Mesenteric fat pad (tissue), 1 donor: ENCODE results near the gene TRO. TPM values are rescaled to one million over a fixed set of nuclear protein-coding genes. Genes with fewer than 3 reads are reported as not detected.
A peak's percentile ranks its signal among the peaks of the same experiment; 100 is the strongest.

Experiments
- DNase-seq: peaks from one replicate; pipeline ENCODE4 v3.0.0-alpha.2; 2020; ENCODE audit warnings: low spot score
- long read RNA-seq: library from polyadenylated mRNA; unstranded; transcript quantifications from one replicate; pipeline ENCODE4 v2.0.0, GENCODE V29; 2020
- total RNA-seq: library from RNA; stranded (reverse); fragmentation: NEBNext Ultra II Directional; extraction: Animal tissue kit (Norgen Biotek cat#: 25700); gene quantifications from one replicate; pipeline ENCODE4 v1.2.1, GENCODE V29; 2021
- donor health status: DM: yes; HTN: yes; CAD: no.

TRO gene, protein sequence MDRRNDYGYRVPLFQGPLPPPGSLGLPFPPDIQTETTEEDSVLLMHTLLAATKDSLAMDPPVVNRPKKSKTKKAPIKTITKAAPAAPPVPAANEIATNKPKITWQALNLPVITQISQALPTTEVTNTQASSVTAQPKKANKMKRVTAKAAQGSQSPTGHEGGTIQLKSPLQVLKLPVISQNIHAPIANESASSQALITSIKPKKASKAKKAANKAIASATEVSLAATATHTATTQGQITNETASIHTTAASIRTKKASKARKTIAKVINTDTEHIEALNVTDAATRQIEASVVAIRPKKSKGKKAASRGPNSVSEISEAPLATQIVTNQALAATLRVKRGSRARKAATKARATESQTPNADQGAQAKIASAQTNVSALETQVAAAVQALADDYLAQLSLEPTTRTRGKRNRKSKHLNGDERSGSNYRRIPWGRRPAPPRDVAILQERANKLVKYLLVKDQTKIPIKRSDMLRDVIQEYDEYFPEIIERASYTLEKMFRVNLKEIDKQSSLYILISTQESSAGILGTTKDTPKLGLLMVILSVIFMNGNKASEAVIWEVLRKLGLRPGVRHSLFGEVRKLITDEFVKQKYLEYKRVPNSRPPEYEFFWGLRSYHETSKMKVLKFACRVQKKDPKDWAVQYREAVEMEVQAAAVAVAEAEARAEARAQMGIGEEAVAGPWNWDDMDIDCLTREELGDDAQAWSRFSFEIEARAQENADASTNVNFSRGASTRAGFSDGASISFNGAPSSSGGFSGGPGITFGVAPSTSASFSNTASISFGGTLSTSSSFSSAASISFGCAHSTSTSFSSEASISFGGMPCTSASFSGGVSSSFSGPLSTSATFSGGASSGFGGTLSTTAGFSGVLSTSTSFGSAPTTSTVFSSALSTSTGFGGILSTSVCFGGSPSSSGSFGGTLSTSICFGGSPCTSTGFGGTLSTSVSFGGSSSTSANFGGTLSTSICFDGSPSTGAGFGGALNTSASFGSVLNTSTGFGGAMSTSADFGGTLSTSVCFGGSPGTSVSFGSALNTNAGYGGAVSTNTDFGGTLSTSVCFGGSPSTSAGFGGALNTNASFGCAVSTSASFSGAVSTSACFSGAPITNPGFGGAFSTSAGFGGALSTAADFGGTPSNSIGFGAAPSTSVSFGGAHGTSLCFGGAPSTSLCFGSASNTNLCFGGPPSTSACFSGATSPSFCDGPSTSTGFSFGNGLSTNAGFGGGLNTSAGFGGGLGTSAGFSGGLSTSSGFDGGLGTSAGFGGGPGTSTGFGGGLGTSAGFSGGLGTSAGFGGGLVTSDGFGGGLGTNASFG (N-terminal part only)
- total RNA-seq, result 3.9 TPM
- long read RNA-seq, partial matches to known transcripts, result 1 of 1 reads
- long read RNA-seq, other reads (novel, unspliced or antisense), result 0 of 1 reads

DNA sequence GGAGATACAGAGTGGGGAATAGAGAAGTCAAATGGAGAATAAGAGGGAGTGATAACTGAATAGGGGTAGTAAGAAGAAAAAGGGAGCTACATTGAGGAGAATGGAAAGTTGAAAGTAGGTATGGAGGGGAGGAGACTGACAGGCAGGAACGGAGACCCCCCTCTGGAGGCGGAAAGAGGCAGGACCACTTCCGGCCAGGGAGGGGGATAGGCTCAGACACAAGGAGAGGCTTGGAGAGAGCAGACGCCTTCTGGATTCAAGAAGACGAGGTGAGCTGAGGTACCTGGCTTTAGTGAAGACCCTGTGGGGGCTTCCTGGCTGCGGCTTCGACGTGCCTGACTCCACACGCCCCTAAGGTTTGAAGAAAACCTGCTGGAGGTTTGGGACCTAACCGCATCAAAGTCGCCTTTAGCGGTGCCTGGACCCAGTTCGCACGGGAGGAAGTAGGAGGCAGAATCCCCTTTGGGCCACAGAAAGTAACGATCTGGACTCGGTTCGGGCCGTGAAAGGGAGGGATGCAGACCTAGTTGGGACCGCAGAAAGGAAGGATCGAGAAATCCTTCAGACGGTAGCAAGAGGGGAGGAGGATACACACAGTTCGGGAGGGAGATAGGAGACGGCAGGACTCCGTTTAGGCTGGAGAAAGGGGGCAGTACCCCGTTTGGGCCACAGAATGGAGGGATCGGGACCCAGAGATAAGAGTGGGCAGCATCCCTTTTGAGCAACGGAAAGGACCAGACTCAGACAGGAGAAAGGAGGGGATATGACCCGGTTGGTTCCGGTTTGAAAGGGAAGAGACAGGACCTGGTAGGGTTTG lies at the start of gene TRO:
TSS of gene TRO (plus strand) at position 215 of the 817 bp plus-strand sequence. CDS start 1,423 bp downstream, outside the sequence.
- DNase-seq, result peak; percentile 41

DNA sequence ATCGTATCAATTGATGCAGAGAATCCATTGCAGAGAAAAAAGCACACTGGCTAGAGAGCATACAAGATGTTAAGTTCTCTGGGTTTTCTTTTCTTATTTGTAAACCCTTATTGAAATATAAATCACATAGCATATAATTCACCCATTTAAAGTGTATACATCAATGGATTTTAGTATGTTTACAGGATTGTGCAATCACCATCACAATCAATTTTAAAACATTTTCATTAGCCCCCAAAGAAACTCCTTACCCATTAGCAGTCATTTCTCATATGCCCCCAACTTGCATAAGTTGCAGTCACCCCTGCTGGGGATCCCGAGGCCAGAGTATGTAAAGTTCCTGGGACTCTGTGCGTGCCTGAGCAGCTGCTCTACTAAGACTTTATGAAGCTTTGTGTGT lies 34.9 kb upstream of the TRO start:
- DNase-seq, result no peak

DNA sequence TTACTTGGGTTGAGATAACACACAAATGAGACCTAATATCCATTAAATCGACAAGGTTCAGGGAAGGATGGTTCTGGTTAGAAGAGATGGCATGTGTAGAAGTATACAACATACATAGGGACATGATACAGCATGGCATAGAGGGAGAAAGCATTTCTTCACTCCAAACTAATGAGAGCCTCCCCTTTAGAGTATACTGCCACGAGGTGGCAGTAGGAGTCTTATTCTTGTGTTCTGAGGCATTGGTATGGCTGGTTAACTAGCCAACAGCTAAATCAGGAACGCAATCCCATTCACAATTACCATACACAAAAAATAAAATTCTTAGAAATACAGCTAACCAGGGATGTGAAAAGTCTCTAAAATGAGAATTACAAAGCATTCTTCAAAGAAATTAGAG lies 29.1 kb upstream of the TRO start:
- DNase-seq, result no peak

DNA sequence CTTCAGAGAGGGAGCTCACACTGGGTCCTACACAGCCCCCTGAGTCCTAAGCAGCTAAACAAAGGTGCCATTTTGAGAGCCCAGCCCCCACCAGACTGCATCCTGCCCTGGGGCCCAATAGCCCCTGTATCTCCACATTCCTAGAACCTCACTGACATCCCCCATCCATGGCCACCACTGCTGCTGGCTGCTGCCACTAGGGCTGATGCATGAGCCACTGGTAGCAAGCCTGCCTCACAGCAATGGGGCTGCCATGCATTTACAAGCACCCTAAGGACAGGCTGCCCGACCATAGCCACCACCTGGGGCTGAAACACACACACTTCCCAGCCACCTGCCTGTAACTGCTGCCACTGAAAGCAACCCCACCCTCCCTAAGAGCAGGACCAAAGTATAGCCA lies 26.5 kb upstream of the TRO start:
- DNase-seq, result no peak

DNA sequence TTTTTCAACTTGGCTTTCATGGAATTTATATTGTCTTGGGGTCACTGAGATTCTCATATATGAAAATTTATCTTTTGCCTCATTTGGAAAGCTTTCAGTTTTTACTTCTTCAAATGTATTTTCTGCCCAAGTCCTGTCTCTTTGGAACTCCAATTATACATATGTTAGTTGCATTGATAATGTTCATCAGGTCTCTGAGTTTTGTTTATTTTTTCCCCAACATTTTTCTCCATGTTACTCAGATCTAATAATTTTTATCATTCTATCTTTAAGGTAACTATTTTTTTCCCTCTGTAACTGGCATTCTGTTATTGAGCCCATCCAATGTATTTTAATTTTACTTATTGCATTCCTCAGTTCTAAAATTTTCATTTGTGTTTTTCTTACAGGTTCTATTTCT lies 10.7 kb upstream of the TRO start:
- no peak for DNase-seq

DNA sequence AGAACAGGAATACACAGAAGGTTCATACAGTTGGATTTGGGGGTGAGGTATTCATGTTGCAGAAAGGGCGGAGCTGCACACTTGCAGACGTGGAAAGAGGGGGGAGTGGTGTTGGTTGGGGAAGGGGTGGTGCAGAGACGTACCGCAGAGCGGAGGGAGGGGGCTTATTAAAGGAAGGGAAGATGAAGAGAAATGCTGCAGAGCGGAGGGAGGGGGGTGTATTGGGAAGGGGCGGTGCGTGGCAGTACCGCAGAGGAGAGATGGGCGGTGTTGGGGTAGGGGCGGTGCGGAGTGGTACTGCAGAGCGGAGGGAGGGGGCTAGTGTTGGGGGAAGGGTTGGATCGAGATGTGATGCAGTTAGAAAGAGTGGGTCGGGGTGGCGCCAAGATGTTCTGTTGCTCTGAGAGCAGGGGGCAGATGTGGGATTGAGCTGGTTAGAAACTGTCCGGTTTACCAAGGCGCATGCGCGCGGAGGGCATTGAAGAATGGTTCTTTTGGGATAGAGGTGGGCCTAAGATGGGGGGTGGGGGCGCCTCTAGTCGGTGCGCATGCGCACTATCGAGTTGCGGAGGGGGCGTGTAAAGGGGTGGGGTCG lies 900 bp downstream of the TRO start:
- DNase-seq, result peak; percentile 87

DNA sequence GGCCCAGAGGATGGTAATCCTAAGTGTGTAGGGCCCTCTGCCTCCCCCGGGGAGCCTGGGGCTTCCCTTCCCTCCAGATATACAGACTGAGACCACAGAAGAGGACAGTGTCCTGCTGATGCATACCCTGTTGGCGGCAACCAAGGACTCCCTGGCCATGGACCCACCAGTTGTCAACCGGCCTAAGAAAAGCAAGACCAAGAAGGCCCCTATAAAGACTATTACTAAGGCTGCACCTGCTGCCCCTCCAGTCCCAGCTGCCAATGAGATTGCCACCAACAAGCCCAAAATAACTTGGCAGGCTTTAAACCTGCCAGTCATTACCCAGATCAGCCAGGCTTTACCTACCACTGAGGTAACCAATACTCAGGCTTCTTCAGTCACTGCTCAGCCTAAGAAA lies 1.9 kb downstream of the TRO start:
- DNase-seq, result no peak

DNA sequence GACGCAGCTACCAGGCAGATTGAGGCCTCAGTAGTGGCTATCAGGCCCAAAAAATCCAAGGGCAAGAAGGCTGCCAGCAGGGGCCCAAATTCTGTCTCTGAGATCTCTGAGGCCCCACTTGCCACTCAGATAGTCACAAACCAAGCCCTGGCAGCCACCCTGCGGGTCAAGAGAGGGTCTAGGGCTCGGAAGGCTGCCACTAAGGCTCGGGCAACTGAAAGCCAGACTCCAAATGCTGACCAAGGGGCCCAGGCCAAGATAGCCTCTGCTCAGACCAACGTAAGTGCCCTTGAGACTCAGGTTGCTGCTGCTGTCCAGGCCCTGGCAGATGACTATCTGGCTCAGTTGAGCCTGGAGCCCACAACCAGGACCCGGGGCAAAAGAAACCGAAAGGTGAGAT lies 2.8 kb downstream of the TRO start:
- DNase-seq, result peak; percentile 57

DNA sequence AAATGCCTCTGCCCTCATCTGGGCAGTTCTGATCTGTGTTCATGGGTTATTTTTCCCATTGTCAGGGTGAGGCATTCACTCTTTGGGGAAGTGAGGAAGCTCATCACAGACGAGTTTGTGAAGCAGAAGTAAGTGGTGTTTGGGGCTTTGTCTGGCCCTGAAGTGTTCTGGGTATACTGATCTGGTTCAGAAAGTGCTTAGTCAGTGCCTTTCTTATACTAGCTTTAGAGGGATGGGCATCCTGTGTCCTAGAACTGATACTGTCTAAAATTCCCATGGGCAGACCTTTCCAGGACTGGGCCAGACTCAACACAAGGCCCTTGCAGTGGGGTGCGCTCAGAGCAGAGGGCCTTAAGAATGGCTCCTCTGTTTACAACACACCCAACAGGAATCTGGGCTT lies 6.4 kb downstream of the TRO start:
- no peak for DNase-seq

DNA sequence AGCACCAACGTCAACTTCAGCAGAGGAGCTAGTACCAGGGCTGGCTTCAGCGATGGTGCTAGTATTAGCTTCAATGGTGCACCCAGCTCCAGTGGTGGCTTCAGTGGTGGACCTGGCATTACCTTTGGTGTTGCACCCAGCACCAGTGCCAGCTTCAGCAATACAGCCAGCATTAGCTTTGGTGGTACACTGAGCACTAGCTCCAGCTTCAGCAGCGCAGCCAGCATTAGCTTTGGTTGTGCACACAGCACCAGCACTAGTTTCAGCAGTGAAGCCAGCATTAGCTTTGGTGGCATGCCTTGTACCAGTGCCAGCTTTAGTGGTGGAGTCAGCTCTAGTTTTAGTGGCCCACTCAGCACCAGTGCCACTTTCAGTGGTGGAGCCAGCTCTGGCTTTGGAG lies 8.3 kb downstream of the TRO start:
- DNase-seq, result peak; percentile 68

DNA sequence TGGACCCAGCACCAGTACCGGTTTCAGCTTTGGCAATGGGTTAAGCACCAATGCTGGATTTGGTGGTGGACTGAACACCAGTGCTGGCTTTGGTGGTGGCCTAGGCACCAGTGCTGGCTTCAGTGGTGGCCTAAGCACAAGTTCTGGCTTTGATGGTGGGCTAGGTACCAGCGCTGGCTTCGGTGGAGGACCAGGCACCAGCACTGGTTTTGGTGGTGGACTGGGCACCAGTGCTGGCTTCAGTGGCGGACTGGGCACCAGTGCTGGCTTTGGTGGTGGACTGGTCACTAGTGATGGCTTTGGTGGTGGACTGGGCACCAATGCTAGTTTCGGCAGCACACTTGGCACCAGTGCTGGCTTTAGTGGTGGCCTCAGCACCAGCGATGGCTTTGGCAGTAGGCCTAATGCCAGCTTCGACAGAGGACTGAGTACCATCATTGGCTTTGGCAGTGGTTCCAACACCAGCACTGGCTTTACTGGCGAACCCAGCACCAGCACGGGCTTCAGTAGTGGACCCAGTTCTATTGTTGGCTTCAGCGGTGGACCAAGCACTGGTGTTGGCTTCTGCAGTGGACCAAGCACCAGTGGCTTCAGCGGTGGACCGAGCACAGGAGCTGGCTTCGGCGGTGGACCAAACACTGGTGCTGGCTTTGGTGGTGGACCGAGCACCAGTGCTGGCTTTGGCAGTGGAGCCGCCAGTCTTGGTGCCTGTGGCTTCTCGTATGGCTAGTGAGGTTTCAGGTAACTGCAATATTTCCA lies 9.8 kb downstream of the TRO start:
- DNase-seq, result peak; percentile 86

DNA sequence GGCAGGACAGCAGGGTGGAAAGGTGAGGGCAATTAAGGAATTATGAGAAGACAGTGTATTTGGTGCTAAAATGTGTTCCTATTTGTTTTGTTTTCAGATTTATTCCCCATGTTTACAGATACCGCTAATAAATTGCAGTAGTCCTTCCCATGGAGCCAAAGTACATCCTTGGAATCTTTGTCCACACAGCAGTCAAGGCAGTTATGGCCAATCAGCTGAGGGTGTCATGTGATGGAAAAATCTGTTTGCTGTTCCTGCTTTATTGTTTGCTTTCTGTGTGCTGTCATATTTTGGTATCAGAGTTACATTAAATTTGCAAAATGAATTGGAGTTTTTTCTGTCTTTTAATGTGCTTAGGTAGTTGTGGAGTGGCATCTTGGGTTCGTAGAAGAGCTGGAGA lies 10.5 kb downstream of the TRO start:
- DNase-seq, result no peak

DNA sequence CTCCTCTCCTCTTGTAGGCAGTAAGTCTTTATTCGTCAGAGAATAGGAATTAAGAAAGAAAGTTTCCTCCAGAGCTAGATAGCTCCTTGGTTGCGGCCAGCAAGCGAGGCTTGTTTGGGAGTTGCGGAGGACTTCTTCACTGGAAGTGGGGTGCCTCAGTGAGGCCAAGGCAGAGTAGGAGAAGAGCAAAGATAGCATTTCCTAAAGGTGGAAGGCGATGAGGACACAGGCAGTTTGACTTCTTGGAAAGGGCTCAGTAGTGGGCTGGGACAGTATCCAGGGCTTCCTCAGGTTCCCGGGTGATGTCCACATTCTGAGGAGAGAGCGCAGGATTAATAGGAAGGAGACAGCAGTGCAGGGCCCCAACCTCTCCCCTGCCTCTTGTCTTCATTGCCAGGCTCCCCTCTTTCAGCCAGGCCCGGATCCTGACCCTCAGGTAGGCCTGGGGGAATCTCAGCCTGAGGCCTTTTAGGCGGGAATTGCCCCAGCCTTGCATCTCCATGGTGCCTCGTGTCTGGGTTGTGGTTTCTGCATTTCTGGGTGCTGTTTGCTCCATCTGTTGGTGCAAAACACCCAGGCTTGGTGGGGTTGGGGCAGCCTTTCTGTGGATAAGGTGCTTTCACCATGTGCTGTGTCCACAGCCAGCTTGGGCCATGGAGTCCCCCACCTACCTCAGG lies 12.7 kb downstream of the TRO start:
- peak; percentile 78 for DNase-seq

DNA sequence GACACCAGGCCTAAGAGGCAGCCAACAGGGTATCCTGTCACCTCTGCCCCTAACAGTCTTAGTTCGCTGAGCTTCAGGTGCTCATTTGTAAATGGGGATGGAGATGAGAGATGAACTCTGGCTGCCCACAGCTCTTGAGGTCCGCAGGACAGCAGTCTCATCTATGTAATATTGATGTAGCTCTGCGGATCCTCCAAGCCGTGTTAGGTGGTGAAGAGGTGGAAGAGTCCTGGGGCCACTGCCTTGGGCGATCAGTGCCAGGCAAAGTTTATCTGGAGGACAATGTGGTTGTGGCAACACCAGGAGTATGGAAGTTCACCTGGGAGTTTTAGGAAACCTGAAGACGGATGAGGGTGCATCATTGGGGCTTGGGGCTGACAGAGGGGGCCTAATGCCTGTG lies 13.4 kb downstream of the TRO start:
- DNase-seq, result peak; percentile 60

DNA sequence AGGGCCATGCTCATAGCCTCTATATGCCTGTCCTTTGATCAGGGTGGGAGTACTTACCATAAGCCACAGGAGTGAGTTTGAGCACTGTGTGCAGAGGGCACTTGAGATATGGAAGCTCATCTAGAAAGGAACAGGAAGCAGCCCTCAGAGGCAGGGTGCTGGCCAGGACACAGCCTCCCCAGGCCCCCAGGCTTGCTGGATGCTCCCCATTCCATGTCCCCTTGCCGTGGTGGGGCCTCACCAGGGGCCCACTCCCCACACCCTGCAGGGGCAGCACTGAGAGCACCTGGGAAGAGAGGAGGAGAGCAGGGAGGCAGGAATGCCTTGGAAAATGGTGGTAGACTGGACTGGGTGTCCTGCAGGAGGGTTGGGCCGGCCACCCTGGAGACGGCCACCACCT lies 14.3 kb downstream of the TRO start:
- no peak for DNase-seq

DNA sequence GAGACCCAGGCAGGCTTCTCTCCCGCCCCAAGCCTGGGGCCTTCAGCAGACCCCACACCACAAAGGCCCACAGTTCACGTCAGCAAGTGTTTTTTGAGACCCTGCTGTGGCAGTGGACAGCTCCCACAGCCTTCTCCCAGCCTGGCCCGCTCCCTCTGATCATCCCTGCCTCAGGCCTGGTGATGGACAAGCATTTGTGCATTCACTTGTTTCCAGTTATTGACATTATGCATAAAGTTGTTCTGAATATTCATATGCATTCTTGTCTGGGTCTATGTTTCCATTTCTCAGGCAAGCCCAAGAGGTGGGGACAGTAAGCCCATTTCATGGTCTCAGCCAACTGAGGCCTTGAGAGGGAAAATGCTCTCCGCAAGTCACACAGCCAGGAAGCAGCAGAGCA lies 14.7 kb downstream of the TRO start:
- no peak for DNase-seq

DNA sequence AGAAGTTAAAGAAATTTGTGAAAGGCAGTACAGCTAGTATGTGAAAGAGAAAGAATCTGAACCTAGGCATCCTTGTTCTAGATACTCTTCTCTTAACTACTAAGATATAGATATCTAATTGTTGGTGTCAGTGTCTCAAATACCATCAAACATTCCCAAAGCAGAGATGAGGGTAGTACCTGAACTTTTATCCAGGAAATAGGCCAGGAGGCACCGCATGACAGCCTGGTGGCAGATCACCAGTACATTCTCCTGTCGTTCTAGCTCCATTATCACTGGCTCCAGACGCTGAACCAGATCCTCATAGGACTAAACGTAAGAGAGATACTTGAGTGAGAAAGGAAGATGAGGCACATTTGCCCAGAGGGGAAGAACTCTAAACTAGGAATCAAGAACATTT lies 16.8 kb downstream of the TRO start:
- DNase-seq, result no peak

DNA sequence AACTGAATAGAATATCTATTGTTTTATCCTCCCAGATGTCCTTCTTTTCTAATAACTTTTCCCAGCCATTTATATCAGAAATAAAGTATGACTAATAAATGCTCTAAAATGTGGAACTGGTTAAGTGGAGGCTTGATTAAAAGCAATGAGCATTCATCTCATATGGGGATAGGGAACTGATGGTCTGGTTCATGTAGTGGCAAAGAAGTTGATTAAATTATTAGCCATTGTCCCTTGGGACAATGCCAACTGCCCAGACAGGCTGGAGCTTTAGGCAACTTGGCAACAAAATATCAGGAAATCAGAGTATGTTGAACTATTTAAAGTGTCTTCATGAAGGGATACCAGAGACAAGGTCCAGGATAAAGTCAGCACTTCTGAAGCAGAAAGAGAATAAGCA lies 24.2 kb downstream of the TRO start:
- no peak for DNase-seq

DNA sequence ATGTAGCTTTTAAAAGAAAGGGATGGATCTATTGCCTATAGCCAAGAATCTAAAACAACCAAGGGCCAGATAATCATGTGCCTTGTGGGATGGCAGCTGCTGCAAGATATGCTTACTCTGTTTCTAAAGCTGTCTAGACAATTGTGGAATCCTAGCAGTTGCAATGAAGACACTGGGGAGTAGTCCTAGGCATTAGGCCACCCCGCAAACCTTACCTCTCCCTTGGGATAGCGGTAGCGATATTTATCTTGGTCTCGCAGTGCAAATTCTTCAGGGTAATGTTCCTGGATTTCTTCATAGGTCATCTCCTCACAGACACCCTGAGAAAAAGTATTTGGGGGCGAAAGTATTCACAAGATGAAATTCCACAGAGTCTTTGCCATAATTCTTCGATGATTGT lies 24.6 kb downstream of the TRO start:
- no peak for DNase-seq
